ENCODE measurements around the gene ZBTB8B.
"Not testable (repeated sequence)": the region's sequence is repeated elsewhere in the genome, so short reads cannot be mapped to it uniquely, and the experiment has no call there.

Gene ZBTB8B

GRCh38 chr1:32470431-32470830 lies 5.6 kb downstream of the ZBTB8B start:
- DNase-seq (ENCODE audit: low read depth) = no peak

GRCh38 chr1:32470991-32471694 lies 6.3 kb downstream of the ZBTB8B start:
- no peak for DNase-seq (ENCODE audit: low read depth)

- no peak for DNase-seq (ENCODE audit: low read depth)
Measured at GRCh38 chr1:32471695-32472362, 7.0 kb downstream of the ZBTB8B start.

- DNase-seq (ENCODE audit: low read depth) = not testable (repeated sequence)
Measured at GRCh38 chr1:32472966-32473365, 8.1 kb downstream of the ZBTB8B start.

GRCh38 chr1:32474954-32475353 lies 10.1 kb downstream of the ZBTB8B start:
- DNase-seq (ENCODE audit: low read depth) = no peak

- DNase-seq (ENCODE audit: low read depth) = no peak
Measured at GRCh38 chr1:32480003-32480402, 15.1 kb downstream of the ZBTB8B start.

- no peak for DNase-seq (ENCODE audit: low read depth)
Measured at GRCh38 chr1:32480761-32481160, 15.9 kb downstream of the ZBTB8B start.

GRCh38 chr1:32481788-32482187 lies 16.9 kb downstream of the ZBTB8B start:
- not testable (repeated sequence) for DNase-seq (ENCODE audit: low read depth)

GRCh38 chr1:32485554-32486255 lies 20.8 kb downstream of the ZBTB8B start:
- no peak for DNase-seq (ENCODE audit: low read depth)

GRCh38 chr1:32486463-32487113 lies 21.7 kb downstream of the ZBTB8B start:
- DNase-seq (ENCODE audit: low read depth) = no peak

GRCh38 chr1:32487182-32487581 lies 22.3 kb downstream of the ZBTB8B start:
- DNase-seq (ENCODE audit: low read depth) = no peak

- no peak for DNase-seq (ENCODE audit: low read depth)
Measured at GRCh38 chr1:32489774-32490454, 25.0 kb downstream of the ZBTB8B start.

GRCh38 chr1:32491386-32491785 lies 26.5 kb downstream of the ZBTB8B start:
- no peak for DNase-seq (ENCODE audit: low read depth)

- no peak for DNase-seq (ENCODE audit: low read depth)
Measured at GRCh38 chr1:32494196-32494595, 29.3 kb downstream of the ZBTB8B start.

GRCh38 chr1:32494711-32495337 lies 30.0 kb downstream of the ZBTB8B start:
- no peak for DNase-seq (ENCODE audit: low read depth)

- no peak for DNase-seq (ENCODE audit: low read depth)
Measured at GRCh38 chr1:32496127-32496526, 31.3 kb downstream of the ZBTB8B start.

- DNase-seq (ENCODE audit: low read depth) = no peak
Measured at GRCh38 chr1:32498751-32499150, 33.9 kb downstream of the ZBTB8B start.

GRCh38 chr1:32500387-32501209 lies 35.7 kb downstream of the ZBTB8B start:
- DNase-seq (ENCODE audit: low read depth) = no peak

GRCh38 chr1:32501865-32502264 lies 37.0 kb downstream of the ZBTB8B start:
- DNase-seq (ENCODE audit: low read depth) = no peak

GRCh38 chr1:32503153-32503552 lies 38.3 kb downstream of the ZBTB8B start:
- DNase-seq (ENCODE audit: low read depth) = no peak

GRCh38 chr1:32507021-32507420 lies 42.1 kb downstream of the ZBTB8B start:
- no peak for DNase-seq (ENCODE audit: low read depth)

Measured in stimulated activated CD8-positive, alpha-beta memory T cell treated with anti-CD3 and anti-CD28 coated beads, Interleukin-4, amount 100 ng/mL, for 24 hours (primary cell).